HG03378 (cell line): Measurements from ENCODE around the gene TUFT1.
"Not testable (repeated sequence)": the region's sequence is repeated elsewhere in the genome, so short reads cannot be mapped to it uniquely, and the experiment has no call there.

ENCODE experiments used
- ATAC-seq: cut with Tn5 transposase; IDR thresholded peaks from one replicate; pipeline ENCODE4 v1.9.1; 2021; ENCODE audit warnings: mild to moderate bottlenecking, moderate library complexity; ENCODE audit not compliant: unreplicated experiment

TUFT1 gene

GRCh38 chr1:151613282-151613780 is 73.2 kb downstream of the TUFT1 start:
- ATAC-seq, result no peak

GRCh38 chr1:151615711-151616504 is 75.8 kb downstream of the TUFT1 start:
- ATAC-seq, result no peak

GRCh38 chr1:151616505-151616849 is 76.4 kb downstream of the TUFT1 start:
- ATAC-seq, result no peak

DNA sequence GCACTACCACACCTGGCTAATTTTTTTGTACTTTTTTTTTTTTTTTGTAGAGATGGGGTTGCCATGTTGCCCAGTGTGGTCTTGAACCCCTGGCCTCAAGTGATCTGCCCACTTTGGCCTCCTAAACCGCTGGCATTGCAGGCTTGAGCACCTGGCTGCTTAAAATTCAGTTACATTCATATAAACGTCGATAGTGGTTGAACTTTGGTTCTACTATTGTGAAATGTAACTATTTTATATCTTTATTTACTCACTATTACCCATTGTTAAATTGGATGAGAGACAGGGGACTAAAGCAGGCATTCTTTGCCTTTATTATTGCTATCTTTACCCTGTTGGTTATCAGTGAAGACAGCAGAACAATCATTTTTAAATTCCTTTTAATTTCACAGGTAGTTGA is 77.9 kb downstream of the TUFT1 start:
- ATAC-seq, result no peak

DNA sequence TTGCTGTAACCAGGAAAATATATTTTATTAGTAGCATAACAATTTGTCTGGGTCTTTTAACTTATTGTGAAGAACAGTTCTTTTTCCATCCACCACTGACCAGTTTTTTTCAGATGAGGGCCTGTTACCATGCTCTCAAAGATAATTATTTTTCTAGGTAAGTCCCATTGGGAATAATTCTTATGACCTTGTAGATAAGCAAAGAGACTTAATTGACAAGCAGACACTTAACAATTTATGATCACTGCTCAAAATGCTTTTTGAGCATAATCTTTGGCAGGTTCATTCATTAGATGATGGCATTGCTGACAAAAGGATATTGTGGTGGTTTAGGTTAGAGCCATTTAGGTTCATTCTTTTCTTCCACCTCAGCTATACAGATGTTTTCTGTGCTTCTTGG is 78.4 kb downstream of the TUFT1 start:
- no peak for ATAC-seq

DNA sequence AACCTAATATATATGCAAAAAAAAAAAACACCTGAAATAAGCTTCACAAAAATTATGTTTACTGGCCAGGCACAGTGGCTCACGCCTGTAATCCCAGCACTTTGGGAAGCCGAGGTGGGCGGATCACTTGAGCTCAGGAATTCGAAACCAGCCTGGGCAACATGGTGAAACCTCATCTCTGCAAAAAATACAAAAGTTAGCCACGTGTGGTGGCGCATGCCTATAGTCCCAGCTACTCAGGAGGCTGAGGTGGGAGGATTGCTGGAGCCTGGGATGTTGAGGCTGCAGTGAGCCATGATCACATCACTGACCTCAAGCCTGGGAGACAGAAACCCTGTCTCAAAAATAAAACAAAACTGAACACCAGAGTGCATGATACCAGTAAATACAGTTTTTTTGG is 78.9 kb downstream of the TUFT1 start:
- not testable (repeated sequence) for ATAC-seq

GRCh38 chr1:151619489-151620093 is 79.5 kb downstream of the TUFT1 start:
- ATAC-seq, result no peak

DNA sequence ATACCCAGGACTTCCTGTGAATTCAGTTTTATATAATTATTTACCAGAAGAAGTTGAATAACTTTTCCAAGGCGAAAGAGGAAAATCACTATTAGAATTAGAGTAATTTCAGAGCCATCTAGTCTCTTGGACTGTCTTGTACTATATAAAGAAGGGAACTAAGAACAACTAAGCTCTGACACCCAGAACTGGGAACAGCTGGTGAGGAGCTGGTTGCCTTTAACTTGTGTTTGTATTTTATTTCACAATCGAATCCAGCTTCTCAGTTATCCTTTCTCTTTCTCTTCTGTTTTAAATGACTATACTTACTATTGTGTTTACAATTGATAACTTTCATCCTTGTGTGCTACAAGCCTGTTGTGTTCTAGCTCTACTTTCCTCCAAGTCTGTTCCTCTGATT is 80.2 kb downstream of the TUFT1 start:
- no peak for ATAC-seq

DNA sequence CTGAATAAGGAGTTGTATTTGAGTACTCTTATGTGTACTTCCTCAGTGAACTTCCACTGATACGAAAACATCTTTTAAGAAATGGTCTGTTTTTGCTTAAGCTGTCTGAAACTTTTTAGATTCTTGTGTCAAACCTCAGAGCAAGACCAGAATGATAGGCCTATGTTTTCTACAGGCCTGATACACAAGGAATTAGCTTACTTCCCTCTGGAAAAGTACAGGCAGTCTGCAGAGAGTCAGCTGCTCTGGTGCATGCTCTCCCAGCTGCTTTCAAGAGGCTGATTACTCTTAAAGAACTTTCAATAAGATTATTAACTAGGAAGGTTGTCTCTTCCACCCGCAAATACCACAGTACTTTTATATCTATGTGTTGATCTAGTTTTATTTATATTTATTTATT is 81.2 kb downstream of the TUFT1 start:
- no peak for ATAC-seq

DNA sequence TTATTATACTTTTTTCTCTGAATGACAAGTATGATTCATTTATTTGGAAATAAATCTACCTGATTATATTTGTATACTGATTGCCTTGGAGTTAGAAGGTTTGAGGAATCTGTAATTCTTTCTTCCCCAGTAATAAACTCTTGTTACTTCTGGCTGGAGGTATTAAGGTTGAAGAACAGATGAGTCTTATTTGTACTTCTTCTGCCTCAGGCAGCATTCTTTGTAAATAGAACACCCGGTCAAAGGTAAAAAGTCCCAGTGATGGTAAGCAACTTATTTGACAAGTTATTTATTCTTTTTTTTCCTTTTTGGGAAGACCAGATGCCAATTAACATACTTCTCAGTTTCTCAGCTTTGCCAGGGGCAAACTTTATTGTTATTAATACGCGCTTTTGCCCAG is 84.7 kb downstream of the TUFT1 start:
- no peak for ATAC-seq

GRCh38 chr1:151626740-151627334 is 86.7 kb downstream of the TUFT1 start:
- no peak for ATAC-seq

GRCh38 chr1:151629278-151629677 is 89.2 kb downstream of the TUFT1 start:
- no peak for ATAC-seq
